Endodermal cell (in vitro differentiated cells): ENCODE data around the gene DSEL. TPM values are rescaled to one million over a fixed set of nuclear protein-coding genes. Genes with fewer than 3 reads are reported as not detected.

Experiments used
- DNase-seq: peaks from one replicate; pipeline ENCODE4 v3.0.0-alpha.2; 2017
- H3K27ac ChIP-seq: 2 replicates; pipeline ENCODE4 v1.5.1; 2013; ENCODE audit warnings: mild to moderate bottlenecking, low read depth, low read length, moderate library complexity
- H3K27me3 ChIP-seq: 2 replicates; pipeline ENCODE4 v1.6.1; 2013; ENCODE audit warnings: mild to moderate bottlenecking, low read length, moderate library complexity; ENCODE audit not compliant: insufficient read depth, control insufficient read depth, poor library complexity, severe bottlenecking
- H3K36me3 ChIP-seq: 2 replicates; pipeline ENCODE4 v1.7.0; 2013; ENCODE audit warnings: mild to moderate bottlenecking, low read length, moderate library complexity; ENCODE audit not compliant: control insufficient read depth, insufficient read depth
- H3K4me1 ChIP-seq: one replicate; pipeline ENCODE4 v1.7.0; 2013; ENCODE audit warnings: low read length; ENCODE audit not compliant: control insufficient read depth, insufficient read depth
- H3K4me3 ChIP-seq: 2 replicates; pipeline ENCODE4 v1.5.1; 2013; ENCODE audit warnings: mild to moderate bottlenecking, low read length, moderate library complexity
- H3K9ac ChIP-seq: 2 replicates; pipeline ENCODE4 v1.6.1; 2013; ENCODE audit warnings: mild to moderate bottlenecking, low read length, moderate library complexity; ENCODE audit not compliant: poor library complexity, severe bottlenecking; ENCODE audit errors: extremely low read depth
- H3K9me3 ChIP-seq: 2 replicates; pipeline ENCODE4 v1.6.1; 2013; ENCODE audit warnings: mild to moderate bottlenecking, low read length, moderate library complexity; ENCODE audit not compliant: control insufficient read depth
- H3K27ac Mint-ChIP-seq: 2 replicates; pipeline ENCODE4 v1.8.0; 2020; ENCODE audit warnings: mixed read lengths
- H3K27me3 Mint-ChIP-seq: 2 replicates; pipeline ENCODE4 v1.8.0; 2021; ENCODE audit warnings: mild to moderate bottlenecking, mixed read lengths; ENCODE audit not compliant: insufficient read depth
- H3K36me3 Mint-ChIP-seq: 2 replicates; pipeline ENCODE4 v1.8.0; 2020; ENCODE audit warnings: low read depth, mixed read lengths
- H3K4me1 Mint-ChIP-seq: 2 replicates; pipeline ENCODE4 v1.8.0; 2020; ENCODE audit warnings: mixed read lengths
- H3K4me3 Mint-ChIP-seq: 2 replicates; pipeline ENCODE4 v1.8.0; 2020; ENCODE audit warnings: mild to moderate bottlenecking, moderate library complexity, mixed read lengths
- H3K9me3 Mint-ChIP-seq: 2 replicates; pipeline ENCODE4 v1.8.0; 2020; ENCODE audit warnings: mild to moderate bottlenecking, mixed read lengths
- CTCF ChIP-seq: fragments of 200-600 bp; sonication (generic); conservative IDR thresholded peaks from 2 replicates; pipeline ENCODE4 v1.5.0; 2021; ENCODE audit warnings: antibody characterized with exemption, mild to moderate bottlenecking
- WGBS, 2 experiments: methylation state at CpG; one replicate each; pipeline versions ENCODE4 v1.1.5 to v1.1.7; 2013; ENCODE audit warnings: missing lambda C conversion rate in 2 of 2, mixed read lengths in 1 of 2; ENCODE audit not compliant: insufficient coverage in 1 of 2, insufficient read length in 1 of 2; 5-methylcytosine and 5-hydroxymethylcytosine counted together
- total RNA-seq, 2 donors: library from RNA; stranded (reverse); fragmentation: NEBNext Ultra II Directional in 1 of 2; extraction: Animal tissue kit (Norgen Biotek cat#: 25700) in 1 of 2; gene quantifications; 2 replicates in 1 of 2; 3 replicates in 1 of 2; pipeline ENCODE4 v1.2.1, GENCODE V29; 2021

The DSEL gene
- total RNA-seq, 2 donors from 2014 or later: 6.0 to 9.0 TPM

GRCh38 chr18:67513280-67513679 lies 3.2 kb downstream of the DSEL start:
- peaks cover 15% of the 10 kb centered on the region for H3K4me1 Mint-ChIP-seq
- H3K36me3 Mint-ChIP-seq: peaks cover 24% of the 10 kb centered on the region
- 90% methylated on average over 3 of the region's 3 CpGs; no CpG with 5 or more reads in 1 of the 2 experiments for WGBS, 2 experiments
- DNase-seq: no peak
- Histone ChIP-seq H3K27ac (no peak overlapping the region), H3K27me3 (no peaks in the 10 kb centered on the region), H3K4me1 (no peaks in the 10 kb centered on the region), H3K9ac (no peak overlapping the region), H3K9me3 (no peaks in the 10 kb centered on the region), H3K4me3 (no peak overlapping the region), H3K36me3 (peaks cover 27% of the 10 kb centered on the region)
- no peaks in the 10 kb centered on the region for H3K27me3 Mint-ChIP-seq
- no peak overlapping the region for H3K4me3 Mint-ChIP-seq
- no peak overlapping the region for H3K27ac Mint-ChIP-seq
- peak; percentile 59 for TF ChIP-seq CTCF
- H3K9me3 Mint-ChIP-seq: no peaks in the 10 kb centered on the region

DNA sequence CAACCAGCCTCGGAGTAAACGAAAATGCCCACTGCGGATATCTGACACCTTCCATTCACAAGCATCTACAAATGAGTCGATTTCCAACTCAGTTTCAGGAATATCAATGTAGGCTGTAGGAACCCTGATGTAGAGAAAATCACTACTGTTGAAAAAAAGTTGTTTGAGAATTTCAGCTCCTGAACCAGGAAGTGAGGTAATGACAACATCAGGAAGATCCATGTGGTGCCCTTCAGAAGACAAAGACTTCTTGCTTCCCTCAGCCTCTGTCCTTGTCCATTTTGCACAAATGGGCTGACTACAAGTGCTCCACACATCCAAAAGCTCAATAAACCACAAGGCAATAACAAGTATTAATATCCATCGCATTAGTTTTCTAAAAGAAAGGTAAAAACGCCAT lies 4.7 kb downstream of the DSEL start:
- no peak overlapping the region for H3K27ac Mint-ChIP-seq
- peaks cover 26% of the 10 kb centered on the region for H3K36me3 Mint-ChIP-seq
- Histone ChIP-seq H3K9ac (no peak overlapping the region), H3K9me3 (no peaks in the 10 kb centered on the region), H3K27me3 (no peaks in the 10 kb centered on the region), H3K4me1 (no peaks in the 10 kb centered on the region), H3K4me3 (no peak overlapping the region), H3K36me3 (peaks cover 27% of the 10 kb centered on the region), H3K27ac (no peak overlapping the region)
- H3K27me3 Mint-ChIP-seq: no peaks in the 10 kb centered on the region
- H3K4me1 Mint-ChIP-seq: peaks cover 6% of the 10 kb centered on the region
- H3K4me3 Mint-ChIP-seq: no peak overlapping the region
- TF ChIP-seq CTCF: no peak
- no peak for DNase-seq
- 90 to 93% methylated on average over 3 to 6 of the region's 6 CpGs for WGBS, 2 experiments
- H3K9me3 Mint-ChIP-seq: no peaks in the 10 kb centered on the region

DNA sequence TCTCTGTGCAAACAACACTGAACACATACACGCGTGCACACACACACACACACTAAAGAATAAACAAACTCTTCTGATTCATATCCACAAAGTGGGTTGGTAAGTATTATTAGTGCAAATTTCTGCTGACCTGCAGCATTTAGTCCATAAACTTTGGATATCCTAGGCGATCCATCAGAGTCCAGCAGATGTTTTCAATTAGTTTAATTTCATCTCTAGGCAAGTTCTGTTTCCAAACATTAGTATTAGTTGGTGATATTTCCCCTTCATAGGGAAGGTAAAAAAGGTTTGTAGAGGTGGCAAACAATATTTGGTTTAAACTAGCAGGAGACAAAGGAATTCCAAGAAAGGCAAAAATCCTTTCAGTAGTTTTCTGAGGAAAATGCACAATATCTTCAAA lies 5.7 kb downstream of the DSEL start:
- no peak overlapping the region for H3K27ac ChIP-seq

More for the DNA sequence above, 5.7 kb downstream of the DSEL start:
- H3K4me1 Mint-ChIP-seq: peaks cover 6% of the 10 kb centered on the region
- 90 to 100% methylated on average over 1 to 3 of the region's 3 CpGs for WGBS, 2 experiments
- Histone ChIP-seq H3K4me1 (no peaks in the 10 kb centered on the region), H3K36me3 (peaks cover 27% of the 10 kb centered on the region), H3K27me3 (no peaks in the 10 kb centered on the region), H3K9ac (no peak overlapping the region), H3K9me3 (no peaks in the 10 kb centered on the region), H3K4me3 (no peak overlapping the region)
- H3K27ac Mint-ChIP-seq: no peak overlapping the region
- no peak for TF ChIP-seq CTCF
- H3K36me3 Mint-ChIP-seq: peaks cover 32% of the 10 kb centered on the region
- no peaks in the 10 kb centered on the region for H3K9me3 Mint-ChIP-seq
- H3K27me3 Mint-ChIP-seq: no peaks in the 10 kb centered on the region
- no peak overlapping the region for H3K4me3 Mint-ChIP-seq
- DNase-seq: no peak
